PC-3 (cell line): ENCODE measurements around the gene ZNF462. TPM values are rescaled to one million over a fixed set of nuclear protein-coding genes. Genes with fewer than 3 reads are reported as not detected.

Experiments
- ATAC-seq: fragments of 200-7000 bp; cut with Tn5 transposase; 2 replicates; pipeline ENCODE4 v1.9.1; 2020; ENCODE audit warnings: mild to moderate bottlenecking, moderate library complexity
- BruUV-seq: library from RNA; stranded (reverse); fragments of 400-500 nt; replicated peaks from 2 replicates; lab custom pipeline; 2021; lab: Mats Ljungman, UMichigan
- CTCF ChIA-PET: fragments of 300-600 bp; sonication (Branson Sonifier 250); formaldehyde crosslinking; loops from one replicate; lab custom pipeline; 2022; ENCODE audit warnings: antibody characterized with exemption; lab: Charles Lee
- POLR2A ChIA-PET: fragments of 300-600 bp; sonication (Branson Sonifier 250); formaldehyde crosslinking; loops from one replicate; lab custom pipeline; 2022; ENCODE audit warnings: antibody characterized with exemption; ENCODE audit not compliant: unreplicated experiment; lab: Charles Lee
- DNase-seq: peaks from one replicate; pipeline ENCODE4 v3.0.0-alpha.2; 2015
- H2AFZ ChIP-seq: fragments of 300-600 bp; sonication (generic); 2 replicates; pipeline ENCODE4 v1.6.0; 2016; ENCODE audit warnings: antibody characterized with exemption, low read length
- H3F3A ChIP-seq: fragments of 300-600 bp; sonication (generic); one replicate; pipeline ENCODE4 v1.6.0; 2017; ENCODE audit warnings: antibody characterized with exemption, low read length, control low read depth, mild to moderate bottlenecking; ENCODE audit not compliant: unreplicated experiment
- H3K27ac ChIP-seq: fragments of 300-600 bp; sonication (generic); 2 replicates; pipeline ENCODE4 v1.5.1; 2016; ENCODE audit warnings: mild to moderate bottlenecking, low read length
- H3K27me3 ChIP-seq: fragments of 300-600 bp; sonication (generic); 2 replicates; pipeline ENCODE4 v1.6.1; 2016; ENCODE audit warnings: low read length, mixed read lengths
- H3K36me3 ChIP-seq: fragments of 300-600 bp; sonication (generic); 2 replicates; pipeline ENCODE4 v1.6.1; 2016; ENCODE audit warnings: low read depth, mixed run types, low read length, mixed read lengths
- H3K4me1 ChIP-seq: fragments of 300-600 bp; sonication (generic); 2 replicates; pipeline ENCODE4 v1.5.1; 2016; ENCODE audit warnings: low read length; ENCODE audit not compliant: insufficient read depth
- H3K4me2 ChIP-seq: fragments of 300-600 bp; sonication (generic); 2 replicates; pipeline ENCODE4 v1.6.0; 2016; ENCODE audit warnings: low read length
- H3K4me3 ChIP-seq: fragments of 300-600 bp; sonication (generic); 2 replicates; pipeline ENCODE4 v1.5.1; 2016; ENCODE audit warnings: mild to moderate bottlenecking, low read length, mixed read lengths
- H3K79me2 ChIP-seq: fragments of 300-600 bp; sonication (generic); 2 replicates; pipeline ENCODE4 v1.6.1; 2017; ENCODE audit warnings: low read length, mixed read lengths
- H3K9ac ChIP-seq: fragments of 300-600 bp; sonication (generic); 2 replicates; pipeline ENCODE4 v1.6.0; 2016; ENCODE audit warnings: mild to moderate bottlenecking, low read length
- H3K9me2 ChIP-seq: fragments of 300-600 bp; sonication (generic); replicated peaks from 2 replicates; pipeline ENCODE4 v1.6.1; 2016; ENCODE audit warnings: mixed run types, low read length, mixed read lengths
- H3K9me3 ChIP-seq: fragments of 300-600 bp; sonication (generic); 2 replicates; pipeline ENCODE4 v1.6.1; 2016; ENCODE audit warnings: low read length, mixed read lengths
- H4K20me1 ChIP-seq: fragments of 300-600 bp; sonication (generic); 2 replicates; pipeline ENCODE4 v1.6.1; 2016; ENCODE audit warnings: low read length, mixed read lengths
- EZH2 ChIP-seq: fragments of 300-600 bp; sonication (generic); IDR thresholded peaks from one replicate; pipeline ENCODE4 v1.6.1; 2017; ENCODE audit warnings: antibody characterized with exemption, mild to moderate bottlenecking, low read length; ENCODE audit not compliant: unreplicated experiment
- EZH2phosphoT487 ChIP-seq: fragments of 300-600 bp; sonication (generic); IDR thresholded peaks from 2 replicates; pipeline ENCODE4 v1.6.1; 2018; ENCODE audit warnings: mild to moderate bottlenecking, antibody characterized with exemption, low read length, borderline replicate concordance
- intact Hi-C: fragments of 100-400 bp; cut with micrococcal nuclease; formaldehyde crosslinking; loops from 2 replicates; pipeline ENCODE4 v1.9.0; 2023
- total RNA-seq: library from RNA; depleted of rRNA; stranded (reverse); fragments of >200 nt; gene quantifications from 2 replicates; pipeline ENCODE4 v1.2.3, GENCODE V29; 2014
- TF ChIP-seq, protein P1 (sequence below): fragments of 300-600 bp; sonication (generic); conservative IDR thresholded peaks from 2 replicates; pipeline ENCODE4 v1.5.1; 2017; ENCODE audit warnings: antibody characterized with exemption, low read depth, mild to moderate bottlenecking, low read length

Gene ZNF462
- total RNA-seq, 1 experiment from 2014 or later: 21.2 TPM

- Histone ChIP-seq H3K9ac (no peak overlapping the region), H3K9me2 (no peaks in the 10 kb centered on the region), H3K79me2 (peaks cover 72% of the 10 kb centered on the region), H3K36me3 (peaks cover 13% of the 10 kb centered on the region), H3F3A (no peaks in the 10 kb centered on the region), H2AFZ (no peak overlapping the region), H3K4me1 (peaks cover 49% of the 10 kb centered on the region), H3K4me3 (no peak overlapping the region), H3K9me3 (no peaks in the 10 kb centered on the region), H3K4me2 (no peak overlapping the region), H4K20me1 (no peaks in the 10 kb centered on the region), H3K27me3 (no peaks in the 10 kb centered on the region), H3K27ac (no peak overlapping the region)
- DNase-seq: no peak
- intact Hi-C loops: no loop called here
- no peak for ATAC-seq
- ChIA-PET POLR2A (no interaction called here), CTCF (no interaction called here)
- TF ChIP-seq EZH2phosphoT487 (no peak), EZH2 (no peak)
- TF ChIP-seq, protein P1, sequence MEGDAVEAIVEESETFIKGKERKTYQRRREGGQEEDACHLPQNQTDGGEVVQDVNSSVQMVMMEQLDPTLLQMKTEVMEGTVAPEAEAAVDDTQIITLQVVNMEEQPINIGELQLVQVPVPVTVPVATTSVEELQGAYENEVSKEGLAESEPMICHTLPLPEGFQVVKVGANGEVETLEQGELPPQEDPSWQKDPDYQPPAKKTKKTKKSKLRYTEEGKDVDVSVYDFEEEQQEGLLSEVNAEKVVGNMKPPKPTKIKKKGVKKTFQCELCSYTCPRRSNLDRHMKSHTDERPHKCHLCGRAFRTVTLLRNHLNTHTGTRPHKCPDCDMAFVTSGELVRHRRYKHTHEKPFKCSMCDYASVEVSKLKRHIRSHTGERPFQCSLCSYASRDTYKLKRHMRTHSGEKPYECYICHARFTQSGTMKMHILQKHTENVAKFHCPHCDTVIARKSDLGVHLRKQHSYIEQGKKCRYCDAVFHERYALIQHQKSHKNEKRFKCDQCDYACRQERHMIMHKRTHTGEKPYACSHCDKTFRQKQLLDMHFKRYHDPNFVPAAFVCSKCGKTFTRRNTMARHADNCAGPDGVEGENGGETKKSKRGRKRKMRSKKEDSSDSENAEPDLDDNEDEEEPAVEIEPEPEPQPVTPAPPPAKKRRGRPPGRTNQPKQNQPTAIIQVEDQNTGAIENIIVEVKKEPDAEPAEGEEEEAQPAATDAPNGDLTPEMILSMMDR: no peak
- BruUV-seq: no TSS peak
These were observed 56.0 kb downstream of the ZNF462 start for GRCh38 chr9:106918825-106919509.

DNA sequence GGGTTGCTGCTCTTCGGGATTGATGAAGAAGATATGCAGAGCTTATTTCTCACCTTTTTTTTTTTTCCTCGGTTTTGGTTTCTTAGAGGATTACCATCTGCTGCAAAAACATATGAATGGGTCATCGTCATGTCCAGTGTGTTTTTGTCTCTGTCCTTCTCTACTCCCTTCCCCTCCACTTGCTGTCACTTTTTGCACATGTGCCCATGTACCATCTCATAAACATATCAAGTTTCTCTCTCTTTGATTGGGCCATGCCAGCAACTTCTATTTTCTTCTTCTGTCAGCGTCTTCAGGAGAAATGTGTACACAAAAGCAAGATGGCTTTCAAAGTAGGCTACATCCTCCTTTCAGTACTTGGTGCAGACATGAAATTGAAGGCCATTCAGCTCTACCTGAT, 57.1 kb downstream of the ZNF462 start:
- intact Hi-C loops: no loop called here
- peaks cover 25% of the 10 kb centered on the region for H3K36me3 ChIP-seq
- H3K9me3 ChIP-seq: no peaks in the 10 kb centered on the region
- H4K20me1 ChIP-seq: no peaks in the 10 kb centered on the region
- no peak for ATAC-seq
- H3K27ac ChIP-seq: no peak overlapping the region
- peaks cover 60% of the 10 kb centered on the region for H3K79me2 ChIP-seq
- H3K4me2 ChIP-seq: no peak overlapping the region
- no peak overlapping the region for H3K9ac ChIP-seq
- no TSS peak for BruUV-seq
- H3K9me2 ChIP-seq: no peaks in the 10 kb centered on the region
- ChIA-PET POLR2A (no interaction called here), CTCF (no interaction called here)
- H3K27me3 ChIP-seq: no peaks in the 10 kb centered on the region
- H3F3A ChIP-seq: no peaks in the 10 kb centered on the region
- peaks cover 43% of the 10 kb centered on the region for H3K4me1 ChIP-seq
- TF ChIP-seq, protein P1: no peak
- TF ChIP-seq EZH2: no peak
- TF ChIP-seq EZH2phosphoT487: no peak
- H3K4me3 ChIP-seq: no peak overlapping the region
- H2AFZ ChIP-seq: no peak overlapping the region
- no peak for DNase-seq

DNA sequence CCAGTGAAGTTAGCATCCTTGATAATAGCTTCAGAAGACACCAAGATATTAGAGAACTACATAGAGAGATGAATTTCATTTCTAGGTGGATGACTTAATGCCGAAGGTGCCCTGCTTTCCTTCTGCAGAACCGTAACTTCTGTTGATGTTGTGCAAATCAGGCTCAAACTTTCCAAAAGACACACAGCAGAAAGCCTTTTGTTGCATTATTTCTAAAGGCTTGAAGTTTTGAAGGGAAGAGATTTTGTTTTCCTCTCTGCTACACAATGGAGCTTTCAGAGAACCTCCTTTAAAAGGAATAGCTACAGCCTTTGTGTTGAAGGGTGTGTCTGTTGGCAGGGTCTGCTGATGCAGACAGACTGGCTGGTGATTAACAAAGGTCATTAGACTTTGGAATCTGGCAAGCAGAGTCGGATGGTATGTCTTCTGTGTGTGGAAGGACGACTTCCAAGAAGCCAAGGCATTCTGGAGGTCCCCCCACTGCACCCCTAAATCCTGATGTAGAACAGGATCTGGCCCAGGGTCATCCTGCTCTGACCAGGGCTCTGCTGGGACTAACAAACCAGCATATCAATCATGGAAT, 57.8 kb downstream of the ZNF462 start:
- Histone ChIP-seq H3K9me2 (no peaks in the 10 kb centered on the region), H3F3A (no peaks in the 10 kb centered on the region), H3K79me2 (peaks cover 53% of the 10 kb centered on the region), H3K27ac (peak overlapping the region; percentile 36; the same call in 1 of the 2 replicates), H3K9ac (no peak overlapping the region), H3K36me3 (peaks cover 29% of the 10 kb centered on the region), H3K4me3 (peak overlapping the region; percentile 26; the same call in 1 of the 2 replicates), H4K20me1 (no peaks in the 10 kb centered on the region), H3K9me3 (no peaks in the 10 kb centered on the region), H2AFZ (no peak overlapping the region), H3K4me1 (peaks cover 36% of the 10 kb centered on the region), H3K27me3 (no peaks in the 10 kb centered on the region), H3K4me2 (peak overlapping the region; percentile 46)
- TF ChIP-seq, protein P1: no peak
- TF ChIP-seq EZH2phosphoT487: no peak
- no peak for TF ChIP-seq EZH2
- DNase-seq: peak; percentile 57
- intact Hi-C loops: no loop called here
- ATAC-seq: peak; percentile 68
- ChIA-PET CTCF (no interaction called here), POLR2A (no interaction called here)
- no TSS peak for BruUV-seq
